Endothelial cell of umbilical vein (primary cell): ENCODE measurements around the gene MBTD1.

Source experiments
- EZH2 ChIP-seq: IDR thresholded peaks from 2 replicates; pipeline ENCODE4 v1.6.1; 2012; ENCODE audit warnings: borderline replicate concordance, low read depth, mild to moderate bottlenecking, moderate library complexity, low read length, inconsistent platforms; ENCODE audit not compliant: severe bottlenecking
- MYC ChIP-seq: IDR thresholded peaks from one replicate; pipeline ENCODE4 v1.6.1; 2011; ENCODE audit warnings: mild to moderate bottlenecking, low read depth, low read length
- POLR2AphosphoS5 ChIP-seq: IDR thresholded peaks from 2 replicates; pipeline ENCODE4 v1.6.1; 2012; ENCODE audit warnings: low read depth, mild to moderate bottlenecking, control low read depth, low read length, moderate library complexity; ENCODE audit not compliant: insufficient read depth
- TF ChIP-seq, protein P1 (sequence below): IDR thresholded peaks from 2 replicates; pipeline ENCODE4 v1.6.1; 2011; ENCODE audit not compliant: insufficient read depth, insufficient read length
- TF ChIP-seq, protein P2 (sequence below), 2 donors: IDR thresholded peaks; 1 replicate in 1 of 2; 2 replicates in 1 of 2; pipeline ENCODE4 v1.5.1; 2011; ENCODE audit warnings: low read length in 2 of 2, mild to moderate bottlenecking in 2 of 2, moderate library complexity in 2 of 2, control low read depth in 1 of 2, inconsistent platforms in 1 of 2, low read depth in 1 of 2; ENCODE audit not compliant: insufficient read depth in 1 of 2; ENCODE audit errors: extremely low read depth in 1 of 2

DNA sequence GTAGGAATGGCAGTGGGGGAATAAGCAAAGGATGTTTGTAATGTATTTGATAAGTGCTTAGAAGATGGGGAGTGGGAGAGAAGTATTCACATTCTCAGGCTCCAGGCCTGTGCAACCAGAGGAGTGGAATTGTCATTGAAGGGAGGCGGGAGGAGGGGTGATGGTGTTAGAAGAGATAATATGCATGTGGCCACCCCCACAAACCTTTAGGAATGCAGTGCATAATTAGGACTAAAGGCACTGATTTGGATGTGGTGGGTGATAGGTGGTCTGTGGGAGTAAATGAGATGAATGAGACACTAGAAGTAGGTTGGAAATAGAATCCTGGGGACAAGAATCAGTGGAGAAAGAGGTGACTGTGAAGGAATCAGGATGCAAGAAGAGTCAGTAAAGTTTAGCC lies 27.6 kb upstream of the MBTD1 start:
- TF ChIP-seq, protein P1, sequence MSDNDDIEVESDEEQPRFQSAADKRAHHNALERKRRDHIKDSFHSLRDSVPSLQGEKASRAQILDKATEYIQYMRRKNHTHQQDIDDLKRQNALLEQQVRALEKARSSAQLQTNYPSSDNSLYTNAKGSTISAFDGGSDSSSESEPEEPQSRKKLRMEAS = no peak
- TF ChIP-seq, protein P2, sequence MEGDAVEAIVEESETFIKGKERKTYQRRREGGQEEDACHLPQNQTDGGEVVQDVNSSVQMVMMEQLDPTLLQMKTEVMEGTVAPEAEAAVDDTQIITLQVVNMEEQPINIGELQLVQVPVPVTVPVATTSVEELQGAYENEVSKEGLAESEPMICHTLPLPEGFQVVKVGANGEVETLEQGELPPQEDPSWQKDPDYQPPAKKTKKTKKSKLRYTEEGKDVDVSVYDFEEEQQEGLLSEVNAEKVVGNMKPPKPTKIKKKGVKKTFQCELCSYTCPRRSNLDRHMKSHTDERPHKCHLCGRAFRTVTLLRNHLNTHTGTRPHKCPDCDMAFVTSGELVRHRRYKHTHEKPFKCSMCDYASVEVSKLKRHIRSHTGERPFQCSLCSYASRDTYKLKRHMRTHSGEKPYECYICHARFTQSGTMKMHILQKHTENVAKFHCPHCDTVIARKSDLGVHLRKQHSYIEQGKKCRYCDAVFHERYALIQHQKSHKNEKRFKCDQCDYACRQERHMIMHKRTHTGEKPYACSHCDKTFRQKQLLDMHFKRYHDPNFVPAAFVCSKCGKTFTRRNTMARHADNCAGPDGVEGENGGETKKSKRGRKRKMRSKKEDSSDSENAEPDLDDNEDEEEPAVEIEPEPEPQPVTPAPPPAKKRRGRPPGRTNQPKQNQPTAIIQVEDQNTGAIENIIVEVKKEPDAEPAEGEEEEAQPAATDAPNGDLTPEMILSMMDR (IDR thresholded peaks at IDR 0.05; ENCODE audit: extremely low read depth in 1 of 2, insufficient read depth in 1 of 2, low read depth in 1 of 2, low read length in 2 of 2) = no peak
- TF ChIP-seq POLR2AphosphoS5 (no peak), EZH2 (no peak), MYC (no peak)
